HK-2 (cell line): ENCODE data around the gene GIMD1.
A peak's percentile ranks its signal among the peaks of the same experiment; 100 is the strongest.
"Not testable (repeated sequence)": the region's sequence is repeated elsewhere in the genome, so short reads cannot be mapped to it uniquely, and the experiment has no call there.

Experiments used
- DNase-seq: peaks from one replicate; pipeline ENCODE4 v3.0.0-alpha.2; 2018; ENCODE audit not compliant: unreplicated experiment

Gene GIMD1

DNA sequence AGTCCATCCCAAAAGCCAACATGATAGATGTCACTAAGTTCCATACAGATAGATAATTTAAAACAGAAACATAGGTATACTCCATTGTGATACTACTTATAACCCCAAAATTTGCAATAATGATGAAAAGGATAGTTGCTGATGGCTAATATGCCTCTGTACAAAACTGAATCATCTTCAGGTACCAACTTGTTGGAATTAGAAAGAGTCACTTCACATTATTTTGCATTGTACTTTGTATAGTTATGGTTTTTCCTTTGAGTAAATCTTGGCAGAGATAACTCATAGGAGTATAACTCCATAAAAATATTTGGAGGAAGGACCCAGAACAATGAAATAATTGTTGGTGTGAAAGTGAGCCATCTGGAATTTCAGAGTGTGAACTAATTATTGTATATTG lies 17.6 kb downstream of the GIMD1 start:
- DNase-seq = no peak

DNA sequence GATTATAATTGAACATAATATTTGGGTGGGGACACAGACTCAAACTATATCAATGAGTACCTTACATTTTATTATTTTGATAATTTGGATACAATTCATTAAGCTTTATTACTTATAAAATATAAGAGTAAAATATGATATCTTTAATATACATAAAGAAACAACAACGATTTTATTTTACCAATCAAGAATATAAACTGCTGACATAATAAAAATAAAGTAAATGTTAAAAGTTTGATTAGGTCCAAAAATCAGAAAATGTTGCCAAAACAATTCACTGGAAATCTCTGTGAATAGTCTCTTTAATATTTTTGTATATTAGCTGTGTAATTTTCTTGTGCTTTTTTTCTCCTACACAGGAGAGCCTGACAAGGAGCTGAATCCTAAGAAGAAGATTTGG lies 21.4 kb downstream of the GIMD1 start:
- DNase-seq = no peak

DNA sequence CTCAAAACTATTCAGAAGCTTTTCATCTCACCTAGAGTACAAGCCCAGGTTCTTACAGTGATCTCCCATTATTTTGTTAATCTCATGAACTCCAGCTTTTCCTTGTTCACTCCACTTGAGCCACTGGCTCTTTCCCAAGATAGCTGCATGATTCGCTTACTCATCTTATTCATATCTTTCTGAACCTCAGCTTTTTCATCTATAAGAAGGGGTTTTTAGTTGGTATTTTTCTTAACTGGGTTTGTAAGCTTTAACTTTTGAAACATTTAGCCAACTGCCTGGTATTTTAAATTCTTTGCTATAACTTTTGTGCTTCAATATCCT lies 24.0 kb downstream of the GIMD1 start:
- DNase-seq = no peak

DNA sequence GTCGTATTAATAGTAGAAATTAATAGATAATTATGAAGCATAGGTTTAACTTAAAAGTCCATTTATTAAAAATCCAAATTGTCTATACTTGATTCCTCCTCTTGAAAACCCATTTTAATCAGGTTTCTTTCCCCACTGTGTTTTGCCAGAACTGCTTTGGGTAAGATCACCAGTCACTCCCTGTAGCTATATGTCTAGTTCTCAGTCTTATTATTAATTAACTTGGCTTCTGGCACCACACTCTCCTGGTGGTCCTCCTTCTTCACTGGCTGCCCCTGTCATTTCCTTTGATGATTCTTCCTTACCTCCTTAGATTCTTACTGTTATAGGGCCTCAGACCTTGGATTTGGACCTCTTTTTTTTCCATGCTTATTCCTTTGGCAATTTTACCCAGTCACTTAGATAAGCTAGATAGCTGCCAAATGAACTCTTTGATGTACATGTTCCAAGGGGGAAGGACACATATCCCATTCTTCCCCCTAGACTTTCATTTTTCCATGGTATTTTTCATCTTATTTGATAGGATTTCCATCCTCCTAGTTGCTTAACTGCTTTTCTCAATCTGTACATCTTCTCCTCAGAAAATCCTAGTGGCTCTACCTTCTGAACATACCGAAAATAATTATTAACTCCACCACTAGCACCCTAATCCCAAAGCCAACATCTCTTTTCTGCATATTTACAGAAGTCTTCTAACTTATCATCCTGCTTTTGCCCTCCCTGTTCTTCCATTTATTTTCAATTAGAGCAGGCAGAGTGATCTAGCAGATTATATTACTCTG lies 24.5 kb downstream of the GIMD1 start:
- no peak for DNase-seq

DNA sequence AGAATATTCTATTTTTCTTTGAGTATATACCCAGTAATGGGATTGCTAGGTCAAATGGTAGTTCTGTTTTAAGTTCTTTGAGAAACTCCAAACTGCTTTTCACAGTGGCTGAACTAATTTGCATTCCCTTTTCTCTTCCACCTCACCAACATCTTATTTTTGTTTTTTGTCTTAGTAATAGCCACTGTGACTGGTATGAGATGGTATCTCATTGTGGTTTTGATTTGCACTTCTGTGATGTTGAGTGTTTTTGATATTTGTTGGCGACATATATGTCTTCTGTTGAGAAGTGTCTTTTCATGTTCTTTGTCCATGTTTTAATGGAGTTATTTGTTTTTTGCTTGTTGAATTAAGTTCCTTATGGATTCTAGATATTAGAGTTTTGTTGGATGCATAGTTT lies 27.8 kb downstream of the GIMD1 start:
- DNase-seq = no peak

DNA sequence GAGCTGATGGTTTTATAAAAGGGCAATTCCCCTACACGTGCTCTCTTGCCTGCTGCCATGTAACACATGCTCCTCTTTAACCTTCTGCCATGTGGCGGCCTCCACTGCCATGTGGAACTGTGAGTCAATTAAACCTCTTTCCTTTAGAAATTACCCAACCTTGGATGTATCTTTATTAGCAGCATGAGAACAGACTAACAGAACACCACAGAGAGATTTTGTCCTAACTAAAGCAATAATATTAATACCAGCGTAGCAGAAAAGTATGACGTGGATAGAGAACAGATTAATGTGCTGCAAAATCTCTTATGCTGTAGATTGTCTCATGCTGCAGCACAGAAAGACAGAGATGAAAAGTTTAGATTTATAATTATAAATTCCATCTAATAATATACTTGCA lies 29.1 kb downstream of the GIMD1 start:
- no peak for DNase-seq

DNA sequence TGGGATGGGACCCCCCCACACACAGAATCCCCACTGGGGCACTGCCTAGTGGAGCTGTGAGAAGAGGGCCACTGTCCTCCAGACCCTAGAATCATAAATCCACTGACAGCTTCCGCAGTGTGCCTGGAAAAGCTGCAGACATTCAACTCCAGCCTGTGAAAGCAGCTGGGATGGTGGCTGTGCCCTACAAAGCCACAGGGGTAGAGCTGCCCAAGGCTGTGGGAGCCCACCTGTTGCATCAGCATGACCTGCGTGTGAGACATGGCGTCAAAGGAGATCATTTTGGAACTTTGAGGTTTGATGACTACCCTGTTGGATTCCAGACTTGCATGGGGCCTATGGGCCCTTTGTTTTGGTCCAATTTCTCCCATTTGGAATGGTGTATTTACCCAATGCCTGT lies 29.9 kb downstream of the GIMD1 start:
- no peak for DNase-seq

DNA sequence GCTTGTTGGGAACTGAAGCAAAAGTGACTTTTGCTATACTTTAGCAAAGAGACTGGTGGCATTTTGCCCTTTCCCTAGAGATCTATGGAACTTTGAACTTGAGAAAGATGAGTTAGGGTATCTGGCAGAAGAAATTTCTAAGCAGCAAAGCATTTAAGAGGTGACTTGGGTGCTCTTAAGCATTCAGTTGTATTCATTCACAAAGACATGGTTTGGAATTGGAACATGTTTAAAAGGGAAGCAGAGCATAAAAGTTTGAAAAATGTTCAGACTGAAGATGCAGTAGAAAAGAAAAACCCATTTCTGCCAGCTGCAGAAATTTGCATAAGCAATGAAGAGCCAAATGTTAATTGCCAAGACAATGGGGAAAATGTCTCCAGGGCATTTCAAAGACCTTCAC lies 30.7 kb downstream of the GIMD1 start:
- no peak for DNase-seq

DNA sequence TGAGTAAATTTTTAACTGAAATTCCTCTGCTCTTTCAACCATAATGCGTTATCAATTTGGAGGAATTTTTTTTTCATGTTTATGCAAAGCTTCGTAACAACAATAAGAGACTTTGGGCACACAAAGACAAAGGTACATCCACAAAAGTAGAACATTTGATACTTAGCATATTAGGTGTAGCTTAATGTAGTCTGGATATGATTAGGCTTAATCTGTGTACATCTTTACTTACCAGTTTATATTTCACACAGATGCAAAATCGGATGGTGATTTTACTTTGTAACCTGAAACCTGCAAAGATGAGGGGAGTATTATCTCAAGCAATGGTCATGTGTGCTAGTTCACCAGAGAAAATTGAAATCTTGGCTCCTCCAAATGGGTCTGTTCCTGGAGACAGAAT lies 32.0 kb downstream of the GIMD1 start:
- no peak for DNase-seq

DNA sequence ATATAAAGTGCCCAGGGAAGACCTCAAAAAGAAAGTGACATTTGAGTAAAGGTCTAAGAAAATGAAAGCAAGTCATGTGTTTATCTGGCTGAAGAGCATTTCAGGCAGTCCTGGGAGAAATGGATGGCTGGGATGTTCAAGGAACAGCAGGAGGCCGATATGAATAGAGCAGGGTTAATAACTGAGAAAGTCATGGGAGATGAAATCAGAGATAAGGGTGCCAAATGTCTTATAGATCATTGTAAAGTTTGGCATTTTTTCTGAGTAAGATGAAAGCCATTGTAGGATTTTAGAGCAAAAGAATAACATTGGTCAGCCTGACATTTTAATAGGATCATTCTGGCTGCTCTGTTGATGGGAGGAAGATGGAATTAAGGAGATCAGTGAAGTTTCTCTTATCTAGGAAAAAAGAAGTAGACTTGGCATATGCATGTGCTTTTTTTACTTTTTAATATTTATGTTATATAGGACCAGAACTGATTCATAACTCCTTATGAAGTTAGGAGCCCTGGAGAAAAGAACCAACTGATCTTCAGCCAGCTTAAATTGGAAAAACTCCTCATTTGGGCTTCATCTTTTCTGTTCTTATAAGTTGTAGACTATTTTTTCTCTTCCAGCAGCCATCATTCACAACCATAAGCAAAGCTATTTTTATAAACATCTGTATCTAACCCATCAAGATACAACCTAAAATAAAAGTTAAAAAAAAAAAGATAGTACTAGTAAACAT lies 33.7 kb downstream of the GIMD1 start:
- DNase-seq = no peak

DNA sequence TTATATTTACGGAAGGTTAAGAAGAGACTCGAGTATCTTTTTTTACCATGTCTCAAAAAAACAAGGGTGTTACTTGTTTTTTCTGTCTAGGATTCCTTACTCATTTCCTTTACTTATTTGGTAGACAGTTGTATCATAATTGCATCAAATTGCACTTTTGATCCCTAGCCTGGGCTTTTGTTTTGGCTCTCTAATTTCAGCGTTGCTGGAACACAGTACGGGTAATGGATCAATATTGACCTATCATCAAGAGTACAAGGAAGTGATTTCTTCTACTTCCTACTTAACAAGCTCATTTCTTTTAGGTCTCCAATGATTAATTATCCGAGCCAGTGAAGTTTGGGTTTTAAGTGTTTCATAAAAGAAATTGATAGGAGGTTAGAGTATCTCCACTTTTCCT lies 35.4 kb downstream of the GIMD1 start:
- no peak for DNase-seq

DNA sequence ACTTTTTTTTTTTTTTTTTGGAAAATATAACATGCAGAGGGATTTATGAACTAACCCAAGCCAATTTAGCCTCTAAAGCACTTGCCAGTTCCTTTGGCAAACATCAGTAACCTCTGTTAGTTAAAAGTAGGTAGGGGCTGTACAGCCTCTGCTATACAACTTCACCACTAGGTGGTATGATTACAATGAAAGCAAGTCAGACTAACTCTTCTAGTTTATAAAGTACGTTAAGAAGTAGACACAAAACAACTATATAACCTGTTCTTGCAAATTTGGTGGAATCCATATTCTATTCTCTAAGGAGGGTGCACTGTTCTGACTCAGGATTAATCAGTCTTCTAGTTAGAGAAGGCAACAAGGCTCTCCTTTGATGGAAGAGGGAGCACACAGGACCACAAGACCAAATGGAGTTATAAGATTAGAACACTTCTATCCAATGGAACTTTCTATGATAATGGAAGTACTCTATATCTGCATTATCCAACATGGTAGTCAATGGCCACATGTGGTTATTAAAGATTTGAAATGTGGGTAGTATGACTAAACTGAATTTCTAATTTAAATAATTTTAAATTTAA lies 39.4 kb downstream of the GIMD1 start:
- DNase-seq = no peak

DNA sequence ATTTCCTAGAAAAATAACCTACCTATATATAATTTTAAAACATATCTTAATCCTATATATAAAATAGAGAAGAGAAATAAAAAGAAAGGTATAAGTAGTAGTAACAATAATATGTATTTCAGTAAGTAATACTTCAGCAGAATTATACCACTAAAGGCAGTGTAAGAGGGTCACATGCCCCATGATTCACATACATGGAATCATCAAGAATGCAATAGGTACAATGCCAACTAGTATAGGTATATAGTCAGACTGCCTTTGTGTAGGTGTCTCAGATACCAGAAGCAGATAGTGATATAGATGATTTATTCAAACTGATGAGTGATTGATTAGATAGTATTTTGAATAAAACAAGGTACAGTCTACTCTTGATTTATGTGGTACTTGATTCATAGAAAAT lies 42.8 kb downstream of the GIMD1 start:
- DNase-seq = no peak

DNA sequence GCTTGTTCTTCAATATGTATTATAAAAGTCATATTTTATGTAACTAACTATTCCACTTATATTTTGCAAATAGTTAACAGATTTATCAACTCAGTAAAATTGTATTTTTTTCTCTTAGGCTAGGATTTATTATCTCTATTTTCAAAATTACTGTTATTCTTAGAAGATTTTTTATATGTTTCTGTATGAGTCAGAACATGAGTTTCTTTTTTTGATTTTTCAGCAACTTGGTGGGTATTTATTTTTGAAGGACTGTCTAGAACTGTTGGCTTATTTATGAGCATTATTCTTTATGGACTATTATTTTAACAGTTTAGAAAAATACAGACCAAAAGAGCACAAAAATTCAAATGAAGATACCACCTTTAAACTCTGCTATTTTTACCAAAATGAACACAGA lies 45.5 kb downstream of the GIMD1 start:
- no peak for DNase-seq

DNA sequence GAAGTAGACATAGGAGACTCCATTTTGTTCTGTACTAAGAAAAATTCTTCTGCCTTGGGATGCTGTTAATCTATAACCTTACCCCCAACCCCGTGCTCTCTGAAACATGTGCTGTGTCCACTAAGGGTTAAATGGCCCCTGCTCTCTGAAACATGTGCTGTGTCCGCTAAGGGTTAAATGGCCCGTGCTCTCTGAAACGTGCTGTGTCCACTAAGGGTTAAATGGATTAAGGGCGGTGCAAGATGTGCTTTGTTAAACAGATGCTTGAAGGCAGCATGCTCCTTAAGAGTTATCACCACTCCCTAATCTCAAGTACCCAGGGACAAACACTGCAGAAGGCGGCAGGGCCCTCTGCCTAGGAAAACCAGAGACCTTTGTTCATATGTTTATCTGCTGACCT lies 46.8 kb downstream of the GIMD1 start:
- DNase-seq = not testable (repeated sequence)

DNA sequence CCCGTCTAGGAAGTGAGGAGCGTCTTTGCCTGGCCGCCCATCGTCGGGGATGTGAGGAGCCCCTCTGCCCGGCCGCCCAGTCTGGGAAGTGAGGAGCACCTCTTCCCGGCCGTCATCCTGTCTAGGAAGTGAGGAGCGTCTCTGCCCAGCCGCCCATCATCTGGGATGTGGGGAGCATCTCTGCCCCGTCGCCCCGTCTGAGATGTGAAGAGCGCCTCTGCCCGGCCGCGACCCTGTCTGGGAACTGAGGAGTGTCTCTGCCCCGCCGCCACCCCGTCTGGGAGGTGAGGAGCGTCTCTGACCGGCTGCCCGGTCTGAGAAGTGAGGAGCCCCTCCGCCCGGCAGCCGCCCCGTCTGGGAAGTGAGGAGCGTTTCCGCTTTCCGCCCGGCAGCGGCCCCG lies 47.4 kb downstream of the GIMD1 start:
- DNase-seq = not testable (repeated sequence)

DNA sequence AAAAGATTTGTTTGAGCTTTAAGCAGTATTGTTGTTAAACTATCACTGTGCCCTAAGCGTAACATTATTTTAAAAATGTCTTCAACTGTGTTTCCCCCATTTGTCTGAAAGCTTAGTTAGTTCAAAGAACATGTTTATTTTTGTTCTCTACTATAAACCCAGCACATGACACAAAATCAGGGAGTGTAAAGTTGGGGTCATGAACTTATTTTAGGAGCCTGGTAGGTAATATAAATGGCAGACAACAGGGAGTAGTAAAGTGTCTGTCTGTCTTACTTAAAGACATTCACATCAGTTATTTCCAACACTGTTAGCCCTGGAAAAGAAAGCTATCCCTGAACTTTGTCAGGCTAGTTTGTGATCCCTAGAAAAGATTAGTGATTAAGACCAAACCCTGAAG lies 48.3 kb downstream of the GIMD1 start:
- DNase-seq = no peak

DNA sequence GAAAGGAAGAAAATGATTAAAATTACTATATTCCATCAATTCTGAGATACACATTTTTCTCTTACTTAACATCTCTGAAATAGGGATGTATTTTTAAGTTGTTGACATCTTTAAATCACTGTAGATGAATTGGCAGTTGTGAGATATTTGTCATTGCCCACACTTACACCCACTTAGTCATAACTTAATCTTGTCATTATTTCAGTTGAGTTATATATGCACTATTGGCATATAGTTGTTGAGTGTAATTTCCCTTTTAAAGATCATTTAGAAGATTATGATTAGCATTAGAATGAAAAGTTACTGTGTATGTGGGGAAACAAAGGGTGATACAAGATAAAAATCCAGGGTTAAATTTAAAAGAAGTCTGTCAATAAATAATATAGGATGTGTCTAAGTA lies 50.1 kb downstream of the GIMD1 start:
- DNase-seq = no peak

DNA sequence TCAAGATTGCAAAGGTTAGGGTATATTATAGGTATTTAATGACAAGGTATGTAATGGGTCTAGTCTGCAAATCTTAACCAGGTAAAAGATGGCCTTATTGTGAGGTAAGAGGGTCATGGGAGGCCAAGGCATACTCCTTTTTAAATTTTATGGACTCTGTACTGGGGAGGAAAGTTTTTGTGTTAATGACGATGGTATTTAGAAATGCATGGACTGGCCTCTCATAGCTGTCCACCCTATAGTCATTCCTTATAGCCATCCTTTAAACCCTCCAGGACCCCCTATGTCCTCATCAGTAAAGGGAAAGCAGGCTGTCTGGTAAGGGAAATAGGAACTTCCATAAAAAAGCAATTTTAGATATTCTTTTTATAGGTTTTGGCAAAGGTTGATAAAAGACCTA lies 50.8 kb downstream of the GIMD1 start:
- no peak for DNase-seq

DNA sequence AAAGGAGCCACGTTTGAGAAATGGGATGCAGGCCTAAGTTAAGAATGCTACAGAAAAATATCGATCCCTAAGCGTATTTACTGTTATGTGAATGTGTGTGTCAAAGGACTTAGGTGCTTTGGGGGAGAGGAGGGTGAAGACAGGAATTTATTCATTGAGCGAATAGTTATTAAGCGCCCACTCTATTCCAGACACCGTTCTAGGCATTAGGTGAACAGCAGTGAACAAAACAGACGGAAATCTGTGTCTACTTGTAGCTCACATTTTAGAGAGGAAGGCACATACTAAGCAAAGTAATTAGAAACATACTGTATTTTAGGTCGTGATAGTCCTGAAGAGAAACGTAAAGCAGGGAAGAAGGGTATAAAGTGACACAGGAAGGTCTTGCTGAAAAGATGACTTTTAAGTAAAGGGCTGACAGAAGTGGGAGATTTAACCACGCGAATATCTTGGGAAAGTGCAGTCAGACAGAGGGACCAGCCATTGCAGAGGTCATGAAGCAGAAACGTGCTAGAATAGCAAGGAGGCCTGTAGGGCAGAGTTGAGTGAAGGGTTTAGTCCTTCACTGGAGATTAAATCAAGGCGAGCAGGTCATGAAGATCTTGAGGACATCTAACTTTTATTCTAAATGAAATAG lies 51.7 kb downstream of the GIMD1 start:
- peak; percentile 8 for DNase-seq

DNA sequence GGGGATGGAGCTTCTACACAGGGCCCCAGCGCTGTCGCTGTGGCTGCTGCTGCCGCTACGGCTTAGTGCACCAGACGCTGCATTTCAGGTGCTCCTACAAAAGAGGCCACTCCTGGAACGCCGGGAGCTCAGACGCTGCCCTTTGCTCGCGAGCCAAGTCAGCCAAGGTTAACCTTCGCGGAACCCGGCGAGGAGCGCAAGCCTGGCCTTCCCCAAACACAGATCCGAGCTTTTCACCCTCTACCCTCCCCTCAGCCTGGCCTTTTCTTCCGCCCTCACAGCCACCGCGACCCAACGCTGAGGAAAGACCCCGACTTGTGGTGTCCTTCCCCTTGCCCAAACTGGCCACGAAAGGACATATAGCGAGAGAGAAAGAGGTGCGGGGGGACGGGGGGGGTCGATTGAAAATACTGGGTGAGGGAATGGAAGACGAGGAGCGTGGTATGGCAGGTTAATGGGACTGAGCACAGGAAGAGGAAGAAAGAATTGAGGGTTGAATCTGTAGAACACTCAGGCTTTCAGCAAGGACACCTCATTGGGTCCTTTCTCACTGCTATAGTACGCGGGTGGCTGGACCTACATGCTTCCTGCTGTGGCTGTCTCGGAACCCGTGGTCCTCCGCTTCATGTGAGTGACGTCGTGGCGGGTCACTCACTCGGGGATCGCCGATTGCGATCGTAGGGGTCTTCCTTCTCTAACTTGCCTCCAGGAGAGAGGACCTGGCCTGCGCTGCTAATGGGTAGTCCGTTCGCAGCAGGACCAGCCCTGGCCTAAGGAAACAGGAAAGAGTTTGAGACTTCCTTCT lies 52.4 kb downstream of the GIMD1 start, which contains the start of the genes AIMP1 and TBCK:
TSS of gene AIMP1 (plus strand) at position 583 of the 805 bp plus-strand sequence. CDS start 8,460 bp downstream, outside the sequence.
TSS of gene TBCK (minus strand) at position 242 of the 805 bp plus-strand sequence. CDS start 7,249 bp downstream, outside the sequence.
- peak; percentile 89 for DNase-seq

DNA sequence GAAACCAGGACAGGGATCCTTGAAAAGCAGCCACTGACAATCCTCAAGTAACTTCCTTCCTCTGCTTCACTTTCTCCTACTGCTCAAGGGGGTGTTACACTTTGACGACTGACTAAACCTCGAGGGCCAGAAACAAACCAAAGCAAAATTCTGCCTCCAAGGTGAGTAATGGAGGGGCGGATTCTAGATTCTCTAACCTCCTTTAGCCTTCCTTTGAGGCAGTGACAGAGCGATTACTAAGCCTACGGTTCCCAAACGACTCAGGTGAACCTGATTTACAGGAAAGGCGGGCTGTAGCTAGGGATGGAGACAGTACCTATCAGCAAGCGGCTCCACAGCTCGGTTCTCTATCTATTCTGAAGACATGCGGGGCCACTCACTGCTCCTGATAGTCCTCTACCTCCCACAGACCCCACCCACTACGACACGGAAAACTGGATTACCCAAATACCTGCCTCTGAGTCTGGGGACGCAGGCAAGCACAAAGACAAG lies 53.1 kb downstream of the GIMD1 start:
- no peak for DNase-seq
